NOMO-1 treated with dmso at 0.1 percent for 144 hours (cell line): ENCODE results near the gene KNDC1.
"Not testable (repeated sequence)": the region's sequence is repeated elsewhere in the genome, so short reads cannot be mapped to it uniquely, and the experiment has no call there.

Experiments used
- DNase-seq: peaks from one replicate; lab custom pipeline; 2025; ENCODE audit not compliant: unreplicated experiment; lab: John Stamatoyannopoulos, UW

Gene KNDC1

DNA sequence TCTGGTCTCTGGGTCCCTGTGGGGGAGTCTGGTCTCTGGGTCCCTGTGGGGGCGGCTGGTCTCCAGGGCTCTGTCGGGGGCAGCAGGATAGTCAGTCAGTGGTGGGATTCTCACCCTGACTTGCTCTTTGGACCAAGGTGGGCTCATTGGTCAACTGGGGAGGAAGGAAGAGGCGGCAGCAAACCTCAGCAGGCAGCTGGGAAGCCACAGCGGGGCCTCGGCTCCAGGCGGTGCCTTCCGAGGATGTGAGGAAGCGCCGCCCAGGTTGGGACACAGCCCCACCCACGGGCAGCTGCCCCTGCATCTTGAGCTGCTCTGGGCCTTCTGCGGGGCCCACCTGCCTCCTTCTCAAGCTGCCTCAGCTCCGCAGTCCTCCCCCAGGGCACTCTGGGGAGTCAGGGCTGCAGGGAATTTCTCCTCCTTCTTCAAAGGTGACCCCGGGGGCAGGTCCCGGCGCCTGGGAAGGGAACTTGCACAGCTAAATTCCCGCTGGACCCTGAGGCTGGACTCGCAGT is 20.4 kb upstream of the KNDC1 start:
- no peak for DNase-seq

DNA sequence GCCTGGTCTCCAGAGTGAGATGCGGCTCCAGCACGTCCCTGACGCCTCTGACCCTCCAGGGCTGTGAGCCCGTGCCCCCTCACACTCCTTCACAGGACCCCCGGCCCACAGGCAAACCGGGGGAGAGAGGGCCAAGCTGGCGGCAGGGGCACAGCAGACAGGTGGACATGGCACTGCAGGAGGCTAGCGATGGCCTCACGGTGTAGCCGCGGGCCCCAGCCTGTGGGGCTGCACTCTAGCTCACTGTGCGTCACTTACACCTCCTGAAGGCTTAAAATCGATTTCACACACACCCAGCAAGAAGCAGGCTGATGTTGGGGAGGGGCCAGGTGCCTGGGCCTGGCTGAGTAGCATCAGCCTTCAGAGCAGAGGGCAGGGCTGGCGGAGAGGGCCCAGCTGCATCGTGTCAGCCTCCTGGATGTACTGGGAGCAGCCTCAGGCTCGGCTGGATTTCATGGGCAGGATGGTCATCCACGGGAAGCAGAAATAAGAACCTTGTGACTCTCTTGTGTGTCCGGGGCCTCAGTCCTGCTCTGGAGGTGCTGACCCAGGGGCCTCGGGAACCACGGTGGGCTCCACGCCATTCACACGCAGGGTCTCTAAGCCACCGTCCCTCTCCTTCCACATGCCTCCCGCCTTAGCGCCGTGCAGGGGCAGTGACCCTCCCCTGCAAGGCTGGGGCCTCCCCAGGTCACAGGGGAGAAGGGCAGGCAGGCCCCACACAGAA is 19.4 kb upstream of the KNDC1 start:
- DNase-seq = no peak

DNA sequence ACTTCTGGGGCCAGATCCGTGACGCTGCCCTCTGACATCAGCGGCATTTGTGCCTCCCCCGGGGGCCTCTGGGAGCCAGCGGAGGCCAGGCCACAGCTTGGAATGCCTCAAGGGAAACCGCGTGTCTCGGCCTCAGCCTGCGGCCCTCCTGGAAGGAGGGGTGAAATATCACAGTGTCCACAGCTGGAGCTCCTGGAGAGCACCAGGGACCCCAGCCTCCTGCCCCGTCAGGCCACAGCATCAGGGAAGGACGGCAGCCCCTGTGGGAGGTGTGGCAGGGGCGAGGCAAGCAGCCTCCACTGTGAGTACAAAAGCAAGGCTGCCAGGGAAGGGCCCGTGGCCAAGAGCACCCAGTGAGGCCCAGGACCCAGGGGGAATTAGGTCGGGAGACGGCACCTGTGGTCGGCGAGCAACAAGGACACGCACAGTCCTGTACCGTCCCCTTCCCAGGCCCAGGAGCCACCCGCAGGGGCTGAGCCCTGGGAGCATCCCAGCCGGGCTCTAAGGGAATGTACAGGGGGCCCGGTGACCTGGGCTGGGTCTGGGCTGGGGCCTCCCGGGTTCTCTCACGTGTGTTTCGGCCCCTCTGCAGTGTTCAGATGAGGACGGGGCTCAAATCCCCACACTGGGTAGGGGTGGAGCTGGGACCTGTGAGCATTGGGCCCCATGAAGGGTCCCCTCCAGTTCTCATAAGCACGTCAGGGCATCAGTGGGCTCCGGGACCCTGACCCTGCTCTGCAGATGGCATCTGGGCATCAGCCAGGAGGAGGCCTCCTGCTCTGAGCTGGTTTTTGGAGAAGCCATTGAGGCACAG is 18.7 kb upstream of the KNDC1 start:
- DNase-seq = no peak

DNA sequence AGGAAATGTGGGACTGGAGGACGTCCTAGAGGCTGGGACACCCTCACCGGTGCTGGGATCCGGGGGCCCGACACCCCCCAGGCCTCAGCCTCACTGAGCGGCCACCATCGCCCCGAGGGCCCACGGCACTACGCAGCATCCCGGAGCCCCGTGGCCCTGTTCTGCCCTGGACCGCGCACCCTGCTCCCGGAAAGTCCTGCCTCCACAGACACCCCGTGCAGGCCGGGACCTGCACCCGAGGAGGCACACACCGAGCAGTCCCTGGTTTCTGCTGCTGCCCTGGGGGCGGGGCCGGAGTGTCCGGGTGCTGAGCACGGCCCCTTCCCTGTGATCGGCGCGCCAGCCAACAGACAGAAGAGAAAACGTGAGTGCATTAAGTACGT is 18.1 kb upstream of the KNDC1 start:
- DNase-seq = no peak

DNA sequence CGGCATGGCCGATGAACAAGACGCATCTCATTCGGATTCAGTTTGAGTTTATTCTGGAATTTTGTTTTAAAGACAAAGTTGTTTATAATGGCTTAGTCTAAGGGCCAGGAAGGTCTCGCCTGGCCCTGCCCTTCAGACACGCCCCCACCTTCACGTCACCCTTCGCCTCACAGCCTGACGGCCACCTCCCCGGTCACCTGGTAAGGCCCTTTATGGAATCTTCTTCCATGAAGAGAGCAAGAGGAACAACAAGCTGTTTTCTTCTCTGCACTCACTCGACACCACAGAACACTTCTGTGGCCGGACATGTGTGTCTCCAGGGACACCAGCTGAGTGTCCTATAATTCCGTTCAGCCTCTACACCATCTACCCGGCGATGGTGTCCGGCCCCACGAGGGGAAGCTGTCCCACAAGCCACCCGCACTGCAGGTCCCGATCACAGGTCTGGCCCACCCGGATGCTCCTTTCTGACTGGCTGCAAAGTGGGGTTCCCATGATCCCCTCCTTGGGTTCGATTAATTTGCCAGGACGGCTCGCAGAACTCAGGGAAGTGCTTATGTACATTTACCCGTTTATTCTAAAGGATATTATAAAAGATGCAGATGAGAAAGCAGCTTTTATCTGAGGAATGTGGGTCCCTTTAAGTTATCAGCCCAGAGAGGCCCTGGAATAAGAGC is 17.4 kb upstream of the KNDC1 start:
- DNase-seq = no peak

DNA sequence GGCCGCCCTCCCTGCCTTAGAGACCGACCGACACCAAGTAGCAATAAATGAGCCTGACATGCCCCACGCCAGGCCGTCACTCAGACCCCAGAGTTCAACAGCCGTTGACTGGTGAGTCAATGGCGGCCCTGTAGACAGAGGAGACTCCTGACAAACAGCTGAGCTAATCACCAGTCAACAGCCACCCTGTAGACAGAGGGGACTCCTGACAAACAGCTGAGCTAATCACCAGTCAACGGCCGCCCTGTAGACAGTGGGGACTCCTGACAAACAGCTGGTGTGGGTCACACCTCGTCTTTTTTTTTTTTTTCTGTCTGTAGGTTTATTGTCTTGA is 16.9 kb upstream of the KNDC1 start:
- DNase-seq = no peak

DNA sequence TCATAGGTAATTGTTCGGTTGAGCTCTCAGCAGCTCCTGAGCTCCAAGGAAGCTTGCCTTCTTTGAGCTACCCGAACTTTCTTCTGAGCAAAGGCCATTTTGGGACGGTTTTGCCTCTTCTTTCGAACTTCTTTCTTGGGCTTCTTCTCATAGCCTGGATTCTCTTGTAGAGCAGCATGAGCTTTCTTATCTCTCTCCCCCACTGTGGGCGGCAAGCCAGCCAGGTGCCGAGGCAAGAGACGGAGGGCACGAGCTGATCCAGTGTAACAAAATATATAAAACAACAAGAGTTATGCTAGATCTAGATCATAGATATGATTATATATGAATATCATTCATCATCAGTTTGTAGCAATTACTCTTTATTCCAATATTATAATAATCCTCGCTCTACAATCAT is 16.5 kb upstream of the KNDC1 start:
- no peak for DNase-seq

DNA sequence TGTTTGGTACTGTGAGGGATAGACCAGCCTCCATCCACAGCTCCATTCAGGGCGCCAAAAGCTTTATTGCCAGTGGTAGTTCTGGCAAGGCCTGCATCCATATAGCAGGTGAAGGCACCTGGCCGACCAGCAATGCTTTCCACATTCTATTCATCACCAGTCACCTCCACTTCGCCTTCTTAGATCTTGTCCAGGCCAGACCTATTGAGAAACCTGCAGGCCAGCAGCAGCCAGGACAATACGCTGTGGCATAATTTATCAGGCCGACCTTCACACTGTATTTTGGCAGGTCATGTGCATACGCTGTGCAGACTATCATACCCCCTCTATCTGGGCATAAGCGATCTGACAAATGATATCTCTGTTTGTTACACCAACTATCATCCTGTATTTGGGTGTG is 15.2 kb upstream of the KNDC1 start:
- no peak for DNase-seq

DNA sequence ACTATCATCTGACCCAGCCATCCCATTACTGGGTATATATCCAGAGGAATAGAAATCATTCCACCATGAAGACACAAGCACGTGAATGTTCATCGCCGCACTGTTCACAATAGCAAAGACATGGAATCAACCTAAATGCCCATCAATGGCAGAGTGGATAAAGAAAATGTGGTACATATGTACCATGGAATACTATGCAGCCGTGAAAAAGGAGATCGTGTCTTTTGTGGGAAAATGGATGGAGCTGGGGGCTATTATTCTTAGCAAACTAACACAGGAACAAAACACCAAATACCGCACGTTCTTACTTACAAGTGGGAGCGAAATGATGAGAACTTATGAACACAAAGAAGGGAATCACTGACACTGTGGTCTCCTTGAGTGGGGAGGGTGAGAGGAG is 9.8 kb upstream of the KNDC1 start:
- DNase-seq = no peak

DNA sequence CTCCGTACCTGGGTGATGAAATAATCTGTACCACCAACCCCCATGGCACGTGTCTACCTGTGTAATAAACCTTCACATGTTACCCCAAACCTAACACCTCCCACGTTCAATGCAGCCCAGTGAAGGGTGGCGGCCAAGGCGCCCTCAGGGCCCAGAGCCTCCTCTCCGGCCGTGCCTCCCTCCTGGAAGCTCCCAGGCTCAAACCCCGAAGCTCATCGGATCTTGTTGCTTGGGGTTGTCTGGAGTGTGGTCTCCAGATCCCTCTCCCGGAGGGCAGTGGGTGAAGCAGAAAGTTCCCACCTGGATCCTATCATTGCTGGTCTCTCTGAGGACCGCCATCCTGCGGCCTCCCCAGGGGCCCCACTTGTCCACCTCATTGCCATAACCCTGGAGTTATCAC is 9.4 kb upstream of the KNDC1 start:
- no peak for DNase-seq

DNA sequence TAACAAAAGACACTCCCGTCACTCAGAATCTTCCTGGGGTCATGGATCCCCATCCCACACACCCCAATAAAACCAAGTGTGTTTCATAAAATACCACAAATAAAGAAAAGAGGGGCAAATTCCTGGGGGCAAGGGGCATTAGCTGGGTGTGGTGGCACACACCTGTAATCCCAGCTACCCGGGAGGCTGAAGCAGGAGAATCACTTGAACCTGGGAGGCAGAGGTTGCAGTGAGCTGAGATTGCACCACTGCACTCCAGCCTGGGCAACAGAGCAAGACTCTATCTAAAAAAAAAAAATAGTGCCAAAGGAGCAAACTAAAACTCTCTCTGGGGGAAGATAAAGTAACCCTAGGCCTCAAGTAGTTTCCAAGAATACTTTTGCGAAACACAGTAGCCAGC is 8.9 kb upstream of the KNDC1 start:
- DNase-seq = not testable (repeated sequence)

DNA sequence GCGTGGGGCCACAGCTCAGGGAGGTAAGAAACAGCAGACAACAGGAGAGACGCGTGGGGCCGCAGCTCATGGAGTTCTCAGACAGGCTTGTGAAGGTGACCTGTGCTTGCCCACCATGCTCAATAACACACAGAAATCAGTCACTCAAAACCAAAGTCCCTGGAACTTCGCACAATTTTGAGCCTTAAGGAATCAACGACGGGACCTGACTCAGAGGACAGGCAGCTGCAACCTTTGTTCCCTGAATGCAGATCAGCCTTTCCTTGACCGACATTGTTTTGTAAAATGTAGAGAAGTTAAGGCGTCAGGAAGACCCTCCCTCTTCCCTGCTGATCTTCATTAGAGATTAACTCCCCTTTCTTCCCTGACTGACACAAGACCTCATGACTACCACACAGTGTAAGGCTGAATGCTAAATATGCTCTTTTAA is 8.5 kb upstream of the KNDC1 start:
- DNase-seq = no peak

DNA sequence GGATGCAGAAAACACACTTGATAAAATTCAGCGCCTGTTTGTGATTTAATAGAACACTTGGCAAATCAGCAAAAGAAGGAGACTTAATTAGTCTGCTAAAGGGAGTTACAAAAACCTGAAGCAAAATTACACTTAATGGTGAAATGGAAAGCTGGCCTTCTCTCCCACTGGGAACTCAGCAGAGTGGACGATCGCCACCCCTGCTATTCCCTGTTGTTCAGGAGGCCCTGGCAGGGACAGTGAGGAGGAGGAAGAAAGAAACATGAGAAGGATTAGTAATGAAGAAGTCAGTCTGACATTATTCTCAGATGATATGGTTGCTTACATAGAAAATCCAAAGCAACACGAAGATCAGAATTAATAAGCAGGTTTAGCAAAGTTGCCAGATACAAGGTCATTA is 5.6 kb upstream of the KNDC1 start:
- DNase-seq = no peak

DNA sequence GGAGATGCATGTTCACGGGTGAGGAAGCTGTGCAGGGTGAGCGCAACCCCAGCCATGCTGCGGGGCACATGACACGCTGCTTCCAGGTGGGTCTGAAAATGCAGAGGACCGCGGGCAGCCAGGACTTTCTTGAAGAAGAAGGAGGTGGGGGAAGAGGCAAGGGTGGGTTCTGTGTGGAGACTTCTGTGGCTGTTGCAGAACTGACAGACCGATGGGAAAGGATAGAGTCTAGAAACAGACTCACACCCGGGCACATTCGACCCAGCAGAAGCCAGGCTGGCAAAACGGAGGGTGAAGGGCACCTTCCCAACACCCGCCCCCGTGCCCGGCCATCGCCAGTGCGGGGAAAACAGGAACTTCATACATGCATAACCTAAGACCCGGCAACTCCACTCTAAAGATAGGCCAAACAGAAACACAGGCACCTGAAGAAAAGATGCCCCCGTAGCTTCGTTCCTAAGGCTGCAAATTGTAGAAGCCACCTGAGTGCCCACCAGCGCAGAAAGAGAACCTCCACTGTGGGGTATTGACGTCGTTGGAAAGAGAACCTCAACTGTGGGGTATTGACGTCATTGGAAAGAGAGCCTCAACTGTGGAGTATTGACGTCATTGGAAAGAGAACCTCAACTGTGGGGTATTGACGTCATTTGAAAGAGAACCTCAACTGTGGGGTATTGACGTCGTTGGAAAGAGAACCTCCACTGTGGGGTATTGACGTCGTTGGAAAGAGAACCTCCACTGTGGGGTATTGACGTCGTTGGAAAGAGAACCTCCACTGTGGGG is 4.8 kb upstream of the KNDC1 start:
- DNase-seq = no peak

DNA sequence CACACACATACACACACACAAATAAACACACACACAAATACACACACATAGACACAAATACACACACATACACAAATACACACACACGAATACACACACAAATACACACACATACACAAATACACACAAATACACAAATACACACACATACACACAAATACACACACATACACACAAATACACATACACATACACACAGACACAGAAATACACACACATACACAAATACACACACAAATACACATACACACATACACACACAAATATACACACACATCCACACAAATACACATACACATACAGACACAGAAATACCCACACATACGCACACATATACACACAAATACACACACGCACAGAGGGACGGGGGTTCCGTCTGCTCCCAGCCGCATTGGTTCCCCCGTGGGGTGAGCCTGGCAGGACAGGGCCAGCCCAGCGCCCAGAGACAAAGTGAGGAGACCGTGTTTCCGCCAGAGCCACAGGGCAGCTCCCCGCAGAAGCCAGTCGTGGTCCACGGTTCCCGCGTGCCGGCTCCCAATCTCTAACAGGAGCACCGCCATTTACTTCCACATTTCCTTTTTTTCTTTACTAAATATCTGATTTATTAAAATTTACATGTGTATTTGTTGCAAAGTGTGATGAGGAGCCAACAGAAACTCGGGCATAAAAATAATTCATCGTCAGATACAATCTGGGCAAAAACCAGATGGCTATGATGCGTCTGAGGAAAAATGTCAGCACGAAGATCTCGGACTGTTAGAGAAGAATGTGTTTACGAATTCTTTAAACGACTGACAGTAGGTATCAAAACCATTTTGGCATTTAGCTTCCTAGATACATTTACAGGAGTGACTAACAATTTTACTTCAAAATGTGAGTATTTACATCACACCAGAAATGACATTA is 3.1 kb upstream of the KNDC1 start:
- no peak for DNase-seq

DNA sequence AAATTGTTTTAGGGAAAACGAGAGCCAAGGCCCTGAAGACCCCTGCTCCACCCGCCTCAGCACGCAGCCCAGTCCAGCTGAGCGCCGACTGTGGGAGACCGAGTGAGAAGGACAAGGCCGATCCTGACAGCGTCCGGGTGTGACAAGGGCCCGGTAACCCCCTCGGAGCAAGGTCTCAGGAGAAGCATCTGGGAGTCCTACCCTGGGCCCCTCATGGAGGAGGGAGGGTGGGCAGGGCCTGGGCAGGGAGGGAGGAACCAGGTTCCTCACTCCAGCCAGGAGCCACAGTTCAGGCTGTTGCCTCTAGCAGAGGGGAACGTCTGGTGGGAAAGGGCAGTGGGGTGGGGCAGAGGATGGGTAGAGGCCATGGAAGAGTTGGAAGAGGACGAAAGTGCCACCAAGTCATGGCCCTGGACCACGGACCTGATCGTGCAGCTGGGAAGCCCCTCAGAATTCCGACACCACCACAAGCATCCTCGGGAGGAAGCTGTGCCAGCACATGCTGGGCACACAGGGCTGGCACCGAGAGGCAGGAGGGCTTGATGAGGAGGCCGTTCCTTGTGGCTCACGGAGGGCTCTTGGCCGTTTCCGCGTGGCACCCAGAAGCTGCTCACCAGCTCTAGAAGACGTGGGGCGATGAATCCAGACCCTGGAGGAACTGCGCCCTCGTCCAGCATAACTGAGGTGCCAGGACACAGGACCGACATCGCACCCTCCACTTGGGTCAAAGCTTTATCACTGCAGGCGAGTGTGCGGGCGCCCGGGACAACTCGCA is 2.2 kb upstream of the KNDC1 start:
- no peak for DNase-seq

DNA sequence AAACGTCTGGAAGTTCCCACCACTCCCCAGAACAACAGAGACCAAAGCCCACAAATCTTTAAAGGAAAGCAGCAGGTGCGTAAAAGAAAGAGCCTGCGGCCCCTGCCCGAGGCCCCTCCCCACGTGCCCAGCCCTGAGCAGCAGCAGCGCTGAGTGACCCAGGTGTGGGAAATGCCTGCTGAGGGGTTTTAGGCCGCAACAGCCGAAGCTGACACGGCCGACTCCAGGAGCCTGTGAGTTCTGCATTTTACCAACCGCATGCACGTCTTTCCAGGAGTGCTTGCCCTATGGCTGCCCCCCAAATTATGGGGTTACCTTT is 1.6 kb upstream of the KNDC1 start:
- DNase-seq = no peak

DNA sequence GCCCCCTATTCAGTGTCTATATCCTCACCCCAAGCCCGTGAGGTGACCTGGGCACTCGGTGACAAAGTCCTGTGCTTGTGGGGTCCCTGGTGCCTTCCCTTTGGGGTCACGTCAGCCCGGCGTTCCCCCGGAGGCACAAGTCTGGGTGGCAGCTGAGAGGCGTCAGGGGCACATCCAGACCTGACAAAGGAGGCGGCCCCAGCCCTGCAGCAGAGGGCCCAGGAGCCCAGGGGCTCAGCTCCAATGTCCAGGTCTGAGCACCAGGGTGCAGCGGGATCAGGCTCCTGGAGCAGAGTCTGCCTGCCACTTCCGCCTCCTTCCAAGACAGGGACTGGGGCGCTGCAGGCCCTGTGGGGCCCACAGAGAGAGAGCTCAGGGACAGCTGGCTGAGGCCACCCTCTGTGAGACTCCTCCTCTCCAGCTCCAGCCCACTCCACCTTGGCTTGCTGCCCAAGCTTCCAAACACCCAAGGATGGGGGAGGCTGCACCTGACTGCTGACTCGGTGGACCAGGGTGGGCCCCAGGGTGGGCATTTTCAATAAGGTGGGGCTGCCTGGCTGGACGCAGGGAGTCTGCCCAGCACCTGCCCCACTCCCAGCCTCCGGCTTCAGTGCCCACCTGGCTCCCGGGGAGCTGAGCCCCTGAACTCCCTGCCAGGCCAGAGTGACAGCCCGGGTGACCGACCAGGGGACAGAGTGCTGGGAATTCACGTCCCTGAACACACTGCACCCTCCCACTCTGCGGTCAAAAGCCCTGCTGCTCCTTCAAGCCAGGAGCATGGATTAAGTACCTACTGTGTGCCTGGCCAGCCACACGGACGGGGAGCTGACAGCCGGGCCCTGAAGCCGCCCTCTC is 1.0 kb upstream of the KNDC1 start:
- DNase-seq = no peak

DNA sequence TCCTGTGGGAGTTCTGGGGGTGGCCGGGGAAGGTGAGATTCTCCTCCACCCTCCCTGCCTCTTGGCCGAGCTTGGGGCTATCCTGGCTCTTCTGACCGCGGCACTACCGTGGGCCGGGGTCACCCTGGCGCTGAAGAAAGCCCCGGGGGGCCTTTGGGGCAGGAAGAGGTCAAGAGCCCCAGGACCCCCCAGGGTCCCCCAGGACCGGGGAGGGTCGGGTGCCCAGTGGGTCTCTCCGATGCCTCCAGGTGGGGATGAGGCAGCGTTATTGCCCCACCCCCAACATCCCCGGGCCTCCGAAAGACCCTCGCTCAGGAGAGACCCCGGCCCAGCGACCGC is 439 bp upstream of the KNDC1 start:
- no peak for DNase-seq
